Activated T-helper 17 cell treated with anti-CD3 and anti-CD28 coated beads, Interleukin-2, amount 50 U/mL, for 72 hours (primary cell): ENCODE data around the gene NPL. TPM values are rescaled to one million over a fixed set of nuclear protein-coding genes. Genes with fewer than 3 reads are reported as not detected.

Experiments
- ATAC-seq: fragments of 150-1000 bp; cut with Tn5 transposase; replicated peaks from 2 replicates; pipeline ENCODE4 v1.10.0; 2021; ENCODE audit warnings: mild to moderate bottlenecking, moderate library complexity
- H3K27ac Mint-ChIP-seq: one replicate; pipeline ENCODE4 v1.8.0; 2022; ENCODE audit warnings: mixed read lengths
- H3K27me3 Mint-ChIP-seq: one replicate; pipeline ENCODE4 v1.8.0; 2022; ENCODE audit warnings: mixed read lengths
- H3K36me3 Mint-ChIP-seq: one replicate; pipeline ENCODE4 v1.8.0; 2022; ENCODE audit warnings: low read depth, mild to moderate bottlenecking, mixed read lengths
- H3K4me1 Mint-ChIP-seq: one replicate; pipeline ENCODE4 v1.8.0; 2022; ENCODE audit warnings: mixed read lengths
- H3K4me3 Mint-ChIP-seq: one replicate; pipeline ENCODE4 v1.8.0; 2022; ENCODE audit warnings: mild to moderate bottlenecking, mixed read lengths
- H3K9me3 Mint-ChIP-seq: one replicate; pipeline ENCODE4 v1.8.0; 2022; ENCODE audit warnings: mixed read lengths
- total RNA-seq, 2 donors: library from RNA; stranded (reverse); gene quantifications; one replicate each; pipeline ENCODE4 v1.2.3, GENCODE V29; 2022

Gene NPL
- total RNA-seq, 2 donors from 2014 or later: 0.90 to 1.4 TPM

DNA sequence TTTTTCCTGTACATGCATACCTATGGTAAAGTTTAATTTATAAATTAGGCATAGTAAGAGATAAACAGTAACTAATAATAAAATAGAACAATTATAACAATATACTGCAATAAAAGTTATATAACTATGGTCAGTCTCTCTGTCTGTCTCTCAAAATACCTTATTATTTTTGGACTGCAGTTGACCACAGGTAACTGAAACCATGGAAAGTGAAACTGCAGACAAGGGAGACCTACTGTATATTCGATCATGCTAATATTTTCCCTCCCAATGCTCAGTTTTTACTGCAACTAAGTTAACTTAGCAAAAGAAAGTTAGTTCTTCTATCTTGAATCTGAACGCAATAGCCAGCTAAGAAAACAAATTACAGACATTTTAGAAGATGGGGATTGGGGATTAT, 37.3 kb downstream of the NPL start:
- no peak overlapping the region for H3K27ac Mint-ChIP-seq
- no peaks in the 10 kb centered on the region for H3K9me3 Mint-ChIP-seq
- no peaks in the 10 kb centered on the region for H3K36me3 Mint-ChIP-seq
- no peaks in the 10 kb centered on the region for H3K27me3 Mint-ChIP-seq
- no peaks in the 10 kb centered on the region for H3K4me1 Mint-ChIP-seq
- H3K4me3 Mint-ChIP-seq: no peak overlapping the region
- no peak for ATAC-seq

DNA sequence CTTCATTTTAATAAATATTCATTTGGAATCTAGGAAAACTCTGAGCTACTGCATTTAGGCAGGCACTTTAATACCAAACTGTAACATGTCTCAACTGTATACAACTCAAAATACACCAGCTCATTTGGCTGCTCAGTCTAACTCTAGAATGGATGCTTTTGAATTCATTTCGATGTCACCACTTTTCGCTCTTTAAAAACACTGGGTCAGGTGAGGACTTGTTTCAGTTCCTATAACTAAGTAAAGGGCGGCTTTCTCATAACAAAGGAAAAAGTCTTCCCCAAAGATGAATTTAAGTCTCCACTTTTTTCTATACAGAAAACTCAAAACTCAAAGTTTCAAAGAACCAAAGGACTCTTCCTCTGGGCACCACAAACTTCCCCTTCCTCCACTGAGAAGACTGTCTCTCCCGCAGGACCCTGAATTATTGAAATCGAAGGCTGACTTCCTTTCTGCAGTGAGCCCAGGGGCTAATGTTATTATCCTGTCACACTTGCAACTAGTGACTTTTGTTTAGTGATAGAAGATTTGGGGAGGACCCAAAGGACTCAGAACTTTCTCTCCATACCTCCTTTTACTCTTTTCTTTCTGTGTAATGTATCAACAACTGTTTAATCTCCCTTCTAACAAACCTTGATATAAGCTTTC, 39.8 kb downstream of the NPL start:
- Mint-ChIP-seq H3K36me3 (no peaks in the 10 kb centered on the region), H3K27ac (no peak overlapping the region), H3K4me1 (no peaks in the 10 kb centered on the region), H3K4me3 (no peak overlapping the region), H3K9me3 (no peaks in the 10 kb centered on the region), H3K27me3 (no peaks in the 10 kb centered on the region)
- ATAC-seq: no peak

DNA sequence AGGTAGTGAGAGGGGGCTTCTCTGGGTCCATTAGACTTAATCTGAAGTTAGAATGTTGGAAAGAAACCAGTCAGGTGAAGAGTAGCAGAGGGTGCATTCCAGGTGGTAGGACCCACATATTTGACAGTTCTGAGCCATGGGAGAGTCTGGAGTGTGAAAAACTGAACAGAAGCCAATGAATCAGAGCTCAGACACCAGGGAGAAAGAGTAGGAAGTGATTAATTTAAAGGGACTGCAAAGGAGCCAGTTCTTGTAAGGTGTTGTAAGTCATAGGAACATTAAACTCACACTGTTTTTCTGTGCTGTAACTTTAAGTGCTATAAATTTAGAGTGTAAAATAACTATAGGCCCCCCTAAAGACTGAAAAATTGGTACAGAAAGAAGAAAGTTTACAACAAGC, 43.7 kb downstream of the NPL start:
- Mint-ChIP-seq H3K27me3 (no peaks in the 10 kb centered on the region), H3K4me1 (no peaks in the 10 kb centered on the region), H3K27ac (no peak overlapping the region), H3K36me3 (no peaks in the 10 kb centered on the region), H3K9me3 (no peaks in the 10 kb centered on the region), H3K4me3 (no peak overlapping the region)
- no peak for ATAC-seq

DNA sequence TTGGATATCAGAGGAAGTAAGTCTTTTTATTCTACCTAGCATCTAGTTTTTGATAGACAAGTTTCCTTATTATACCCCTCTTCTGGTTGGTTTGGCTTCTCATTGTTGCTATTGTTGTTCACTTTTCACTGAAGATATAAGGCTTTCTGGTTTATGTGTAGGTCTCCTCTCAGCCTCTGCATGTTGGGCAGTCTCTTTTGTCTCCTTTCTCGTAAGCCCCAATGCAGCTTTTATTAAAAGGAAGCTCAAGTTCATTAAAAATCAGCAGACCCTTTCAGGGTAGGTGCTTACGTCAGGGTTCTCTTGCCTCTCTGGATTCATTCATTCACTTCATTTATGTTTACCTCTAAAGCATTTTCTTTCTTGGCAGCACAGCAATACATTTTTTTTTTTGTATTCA, 44.8 kb downstream of the NPL start:
- peaks cover 5% of the 10 kb centered on the region for H3K36me3 Mint-ChIP-seq
- no peaks in the 10 kb centered on the region for H3K4me1 Mint-ChIP-seq
- no peaks in the 10 kb centered on the region for H3K27me3 Mint-ChIP-seq
- H3K27ac Mint-ChIP-seq: no peak overlapping the region
- no peaks in the 10 kb centered on the region for H3K9me3 Mint-ChIP-seq
- ATAC-seq: no peak
- H3K4me3 Mint-ChIP-seq: no peak overlapping the region

DNA sequence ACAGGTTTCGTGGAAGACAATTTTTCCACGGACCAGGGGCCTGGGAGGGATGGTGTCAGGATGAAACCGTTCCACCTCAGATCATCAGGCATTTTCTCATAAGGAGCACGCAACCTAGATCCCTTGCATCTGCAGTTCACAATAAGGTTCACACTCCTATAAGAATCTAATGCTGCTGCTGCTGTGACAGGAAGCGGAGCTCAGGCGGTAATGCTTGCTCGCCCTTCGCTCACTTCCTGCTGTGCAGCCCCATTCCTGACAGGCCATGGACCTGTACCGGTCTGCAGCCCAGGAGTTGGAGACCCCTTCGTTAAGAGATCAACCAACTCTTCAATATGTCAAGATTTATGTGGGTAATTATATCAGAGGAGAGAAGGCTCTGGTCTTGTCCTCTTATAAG, 46.2 kb downstream of the NPL start:
- peaks cover 5% of the 10 kb centered on the region for H3K4me1 Mint-ChIP-seq
- H3K9me3 Mint-ChIP-seq: no peaks in the 10 kb centered on the region
- H3K4me3 Mint-ChIP-seq: no peak overlapping the region
- H3K27ac Mint-ChIP-seq: no peak overlapping the region
- no peak for ATAC-seq
- no peaks in the 10 kb centered on the region for H3K27me3 Mint-ChIP-seq
- peaks cover 20% of the 10 kb centered on the region for H3K36me3 Mint-ChIP-seq

DNA sequence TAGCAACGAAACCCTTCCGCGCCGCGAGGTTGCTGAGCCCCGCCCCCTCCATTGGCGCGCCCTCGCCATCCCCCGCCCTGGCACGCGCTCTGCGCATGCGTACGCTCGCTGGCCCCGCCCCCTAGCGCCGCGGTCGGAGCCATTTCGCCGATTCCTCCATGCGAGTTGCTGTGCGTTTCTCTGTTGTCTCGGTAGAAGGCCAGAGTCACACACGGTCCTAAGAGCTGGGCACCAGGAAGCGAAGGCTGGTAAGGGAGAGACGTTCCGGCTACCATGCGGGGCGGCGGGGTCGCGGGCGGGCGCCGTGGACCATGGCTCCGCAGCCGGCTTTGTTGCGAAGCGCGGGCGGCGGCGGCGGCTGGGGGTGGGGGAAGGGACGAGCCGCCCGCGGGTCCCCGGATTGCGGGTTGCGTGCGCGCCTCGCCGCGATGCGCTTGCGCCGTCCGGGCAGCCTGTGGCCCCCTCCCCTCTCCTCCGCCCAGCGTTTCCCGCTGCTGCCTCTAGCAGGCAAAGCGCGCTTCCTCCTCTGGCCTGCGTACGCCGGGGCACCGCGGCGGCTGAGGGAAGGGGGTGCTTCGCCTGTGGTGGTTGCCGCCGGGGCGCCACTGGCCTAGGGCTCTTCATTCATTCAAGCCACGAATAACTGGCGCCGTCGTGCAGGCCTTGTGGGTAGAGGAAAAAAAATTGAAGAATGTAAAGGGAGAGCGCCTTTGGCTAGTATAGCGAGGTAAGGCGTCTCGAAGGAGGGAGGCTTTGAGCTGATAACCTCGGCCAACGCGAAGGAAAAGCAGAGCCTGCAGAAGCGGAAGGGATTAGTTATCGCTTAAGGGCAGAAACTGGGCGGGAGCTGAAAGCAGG, 49.9 kb downstream of the NPL start, which contains the start of gene DHX9:
TSS of gene DHX9 (plus strand) at position 139 of the 858 bp plus-strand sequence. CDS start 3,220 bp downstream, outside the sequence.
- Mint-ChIP-seq H3K36me3 (peaks cover 56% of the 10 kb centered on the region), H3K27ac (peak within 1 kb of the TSS; percentile 97), H3K9me3 (no peaks in the 10 kb centered on the region)

DNA sequence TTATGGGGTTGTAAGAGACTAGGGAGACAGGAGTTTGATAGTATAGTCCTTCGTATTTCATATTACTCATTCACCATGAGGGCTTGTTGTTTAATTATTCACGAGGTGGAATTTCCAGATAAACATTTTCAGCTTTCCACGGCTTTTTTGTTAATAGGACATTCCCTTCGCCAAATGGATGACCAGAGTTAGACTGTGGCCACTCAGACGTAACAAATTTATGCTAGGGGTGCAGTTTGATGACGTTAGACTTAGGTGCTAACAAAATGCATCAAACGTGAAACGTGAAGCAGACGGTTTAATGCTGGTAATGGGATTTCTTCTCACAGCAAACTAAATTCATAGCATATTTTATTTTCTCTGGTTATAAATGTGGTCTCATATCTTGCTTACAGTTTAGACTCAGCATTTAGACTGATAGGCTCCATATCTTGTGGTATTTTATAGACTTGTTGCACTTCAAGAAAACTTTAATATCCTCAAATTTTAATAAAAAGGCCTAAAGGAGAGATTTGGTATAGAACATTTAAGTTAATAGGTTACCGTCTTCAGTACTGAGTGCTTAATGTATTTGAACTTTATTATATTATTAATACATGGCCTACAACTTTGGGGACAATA, 51.9 kb downstream of the NPL start:
- peak overlapping the region; percentile 98 for H3K4me3 Mint-ChIP-seq
- H3K36me3 Mint-ChIP-seq: peaks cover 76% of the 10 kb centered on the region
- H3K27ac Mint-ChIP-seq: peak overlapping the region; percentile 97
- H3K27me3 Mint-ChIP-seq: no peaks in the 10 kb centered on the region
- ATAC-seq: no peak
- H3K9me3 Mint-ChIP-seq: no peaks in the 10 kb centered on the region
- H3K4me1 Mint-ChIP-seq: peaks cover 22% of the 10 kb centered on the region

More for the DNA sequence above, 49.9 kb downstream of the NPL start, which contains the start of gene DHX9:
- peak; percentile 83 for ATAC-seq
- peaks cover 19% of the 10 kb centered on the region for H3K4me1 Mint-ChIP-seq
- H3K4me3 Mint-ChIP-seq: peak within 1 kb of the TSS; percentile 98
- H3K27me3 Mint-ChIP-seq: no peaks in the 10 kb centered on the region

DNA sequence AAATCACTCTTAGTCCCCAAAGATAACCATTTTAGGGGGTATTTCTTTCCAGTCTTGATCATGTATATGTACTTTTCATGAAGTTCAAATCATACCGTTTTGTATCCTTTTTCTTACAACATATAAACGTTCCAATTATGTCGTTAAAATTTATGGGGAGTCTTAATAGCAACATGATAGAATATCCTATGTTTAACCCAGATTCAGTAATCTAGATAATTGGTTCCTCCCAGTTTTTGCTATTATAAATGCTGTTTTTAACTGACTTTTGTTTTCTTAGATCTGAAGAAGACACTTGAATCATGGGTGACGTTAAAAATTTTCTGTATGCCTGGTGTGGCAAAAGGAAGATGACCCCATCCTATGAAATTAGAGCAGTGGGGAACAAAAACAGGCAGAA, 52.7 kb downstream of the NPL start:
- ATAC-seq: no peak
- Mint-ChIP-seq H3K4me1 (peaks cover 30% of the 10 kb centered on the region), H3K27me3 (no peaks in the 10 kb centered on the region), H3K4me3 (peak overlapping the region; percentile 98), H3K36me3 (peaks cover 84% of the 10 kb centered on the region), H3K9me3 (no peaks in the 10 kb centered on the region), H3K27ac (peak overlapping the region; percentile 97)

DNA sequence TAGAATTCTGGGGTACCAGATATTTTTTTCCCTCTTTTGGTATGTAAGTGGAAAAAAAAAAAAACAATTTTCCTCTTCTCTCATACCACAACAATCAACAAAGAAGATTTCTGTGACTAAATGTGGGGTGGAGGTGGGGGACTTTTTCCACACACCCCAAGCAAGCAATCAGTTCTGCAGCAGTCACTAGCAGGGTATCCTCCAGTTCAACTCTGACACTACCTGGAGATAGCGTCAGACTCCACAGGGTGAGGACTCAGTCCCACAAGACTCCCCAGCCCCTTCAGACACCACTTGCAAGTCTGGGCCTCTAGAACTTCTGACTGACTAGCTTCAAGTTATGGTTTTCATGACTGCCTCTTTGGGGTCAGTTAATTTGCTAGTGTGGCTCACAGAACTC, 55.8 kb downstream of the NPL start:
- peaks cover 100% of the 10 kb centered on the region for H3K36me3 Mint-ChIP-seq
- H3K27ac Mint-ChIP-seq: peak overlapping the region; percentile 82
- peak; percentile 79 for ATAC-seq
- no peaks in the 10 kb centered on the region for H3K27me3 Mint-ChIP-seq
- H3K4me3 Mint-ChIP-seq: peak overlapping the region; percentile 98
- no peaks in the 10 kb centered on the region for H3K9me3 Mint-ChIP-seq
- H3K4me1 Mint-ChIP-seq: peaks cover 44% of the 10 kb centered on the region

DNA sequence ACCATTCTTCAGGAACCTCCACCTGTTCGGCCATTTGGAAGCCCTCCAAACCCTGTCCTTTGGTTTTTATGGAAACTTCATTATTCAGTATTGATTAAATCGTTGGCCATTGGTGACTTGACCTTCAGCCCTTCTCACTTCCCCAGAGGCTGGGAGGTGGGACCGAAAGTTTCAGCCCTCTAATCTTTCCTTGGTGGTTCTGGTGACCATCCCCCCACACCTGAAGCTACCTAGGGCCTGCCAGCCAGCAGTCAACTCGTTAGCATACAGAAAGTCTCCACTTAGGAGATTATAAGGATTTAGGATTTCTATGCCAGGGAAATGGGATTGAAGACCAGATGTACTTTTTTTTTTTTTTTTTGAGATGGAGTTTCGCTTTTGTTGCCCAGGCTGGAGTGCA, 56.3 kb downstream of the NPL start:
- Mint-ChIP-seq H3K4me1 (peaks cover 44% of the 10 kb centered on the region), H3K27ac (peak overlapping the region; percentile 15)
- no peak for ATAC-seq

DNA sequence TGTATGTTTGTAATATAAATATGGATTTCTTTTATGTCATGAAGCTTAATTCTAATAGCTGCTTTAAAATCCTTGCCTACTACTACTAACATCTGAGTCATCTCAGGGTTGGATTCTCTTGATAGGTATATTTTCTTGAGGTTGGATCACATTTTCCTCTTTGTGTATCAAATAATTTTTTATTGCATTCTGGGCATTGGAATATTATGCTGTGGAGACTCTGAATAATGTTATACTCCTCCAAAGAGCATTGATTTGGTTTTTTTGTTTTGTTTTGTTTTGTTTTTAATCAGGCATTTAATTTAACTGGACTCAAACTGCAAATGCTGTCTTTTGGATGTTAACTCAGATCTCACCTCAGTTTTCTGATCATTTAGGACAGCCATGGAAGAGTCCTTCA, 57.5 kb downstream of the NPL start:
- H3K9me3 Mint-ChIP-seq: no peaks in the 10 kb centered on the region
- peak overlapping the region; percentile 15 for H3K27ac Mint-ChIP-seq
- H3K27me3 Mint-ChIP-seq: no peaks in the 10 kb centered on the region
- peaks cover 100% of the 10 kb centered on the region for H3K36me3 Mint-ChIP-seq
- H3K4me3 Mint-ChIP-seq: peak overlapping the region; percentile 3
- no peak for ATAC-seq
- H3K4me1 Mint-ChIP-seq: peaks cover 37% of the 10 kb centered on the region

More for the DNA sequence above, 56.3 kb downstream of the NPL start:
- Mint-ChIP-seq H3K4me3 (no peak overlapping the region), H3K27me3 (no peaks in the 10 kb centered on the region), H3K9me3 (no peaks in the 10 kb centered on the region), H3K36me3 (peaks cover 100% of the 10 kb centered on the region)

DNA sequence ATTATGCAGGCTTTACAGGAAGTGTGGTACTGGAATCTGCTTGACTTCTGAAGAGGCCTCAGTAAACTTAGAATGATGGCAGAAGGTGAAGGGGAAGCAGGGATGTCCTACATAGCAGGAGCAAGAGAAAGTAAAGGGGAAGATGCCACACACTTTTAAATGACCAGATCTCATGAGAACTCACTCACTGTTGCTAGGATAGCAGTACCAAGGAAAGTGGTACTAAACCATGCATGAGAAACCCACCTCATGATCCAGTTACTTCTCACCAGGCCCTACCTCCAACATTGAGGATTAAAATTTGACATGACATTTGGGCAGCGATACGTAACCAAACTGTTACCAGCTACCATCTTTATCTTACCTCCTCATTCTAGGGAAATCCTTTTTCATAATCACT, 59.2 kb downstream of the NPL start:
- no peak for ATAC-seq
- Mint-ChIP-seq H3K9me3 (no peaks in the 10 kb centered on the region), H3K4me1 (peaks cover 30% of the 10 kb centered on the region), H3K27me3 (no peaks in the 10 kb centered on the region), H3K27ac (no peak overlapping the region), H3K36me3 (peaks cover 100% of the 10 kb centered on the region), H3K4me3 (no peak overlapping the region)

DNA sequence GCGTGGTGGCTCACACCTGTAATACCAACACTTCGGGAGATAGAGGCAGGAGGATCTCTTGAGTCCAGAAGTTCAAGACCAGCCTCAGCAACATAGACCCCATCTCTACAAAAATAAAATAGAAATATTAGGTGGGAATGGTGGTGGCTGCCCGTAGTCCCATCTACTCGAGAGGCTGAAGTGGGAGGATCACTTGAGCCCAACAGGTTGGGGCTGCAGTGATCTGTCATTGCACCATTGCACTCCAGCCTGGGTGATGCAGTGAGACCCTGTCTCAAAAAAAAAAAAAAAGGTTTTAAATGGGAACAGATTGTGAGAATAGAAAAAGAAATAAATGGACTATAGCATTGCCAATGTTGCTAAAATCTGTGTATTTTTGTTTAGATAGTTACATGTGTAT, 60.7 kb downstream of the NPL start:
- Mint-ChIP-seq H3K36me3 (peaks cover 100% of the 10 kb centered on the region), H3K9me3 (no peaks in the 10 kb centered on the region), H3K27ac (peak overlapping the region; percentile 52), H3K27me3 (no peaks in the 10 kb centered on the region), H3K4me3 (no peak overlapping the region), H3K4me1 (peaks cover 30% of the 10 kb centered on the region)
- no peak for ATAC-seq

DNA sequence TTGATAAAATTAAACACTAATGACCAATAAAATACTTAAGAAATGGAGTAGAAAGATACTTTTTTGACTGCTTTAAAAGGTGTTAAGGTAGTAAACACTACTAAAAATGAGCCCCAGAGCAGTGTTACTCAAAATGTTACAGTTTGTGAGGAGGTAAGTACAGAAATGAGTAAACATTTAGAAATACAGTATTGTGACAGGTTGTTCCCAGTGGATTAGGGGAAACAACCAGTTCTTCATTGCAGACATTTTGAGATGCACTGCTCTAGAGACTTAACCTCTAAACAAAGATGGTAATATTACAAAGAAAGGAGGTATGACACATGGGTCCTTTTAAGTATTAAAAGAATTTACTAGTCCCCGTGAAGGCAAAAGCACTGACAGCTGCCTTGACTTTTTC, 62.3 kb downstream of the NPL start:
- H3K27ac Mint-ChIP-seq: peak overlapping the region; percentile 36
- no peaks in the 10 kb centered on the region for H3K27me3 Mint-ChIP-seq
- no peak overlapping the region for H3K4me3 Mint-ChIP-seq
- H3K9me3 Mint-ChIP-seq: no peaks in the 10 kb centered on the region
- peak; percentile 70 for ATAC-seq
- peaks cover 23% of the 10 kb centered on the region for H3K4me1 Mint-ChIP-seq
- peaks cover 100% of the 10 kb centered on the region for H3K36me3 Mint-ChIP-seq
